ENCODE results near the gene HDAC4. TPM values are rescaled to one million over a fixed set of nuclear protein-coding genes. Genes with fewer than 3 reads are reported as not detected.

The HDAC4 gene
- total RNA-seq, 6 donors from 2014 or later: 16.1 to 108 (median 45.0) TPM

GRCh38 chr2:239297142-239298004 lies 103.4 kb downstream of the HDAC4 start:
- peak in 1 of 2 donors; percentile 17 for DNase-seq
- Histone ChIP-seq H3K9me3 (no peaks in the 10 kb centered on the region), H3K4me1 (peaks cover 13 to 40% (median 22%) of the 10 kb centered on the region in 4 donors), H3K4me3 (no peak overlapping the region), H3K27ac (peak overlapping the region in 1 of 4 donors; percentile 11), H3K36me3 (no peaks in the 10 kb centered on the region), H3K27me3 (no peaks in the 10 kb centered on the region)
- WGBS, 2 donors: 86 to 90% methylated on average over 7 to 22 of the region's 22 CpGs
- no peak for ATAC-seq (ENCODE audit: low FRiP score in 2 of 2)
- TF ChIP-seq EP300 (IDR thresholded peaks at IDR 0.05): no peak
- TF ChIP-seq, protein P1, sequence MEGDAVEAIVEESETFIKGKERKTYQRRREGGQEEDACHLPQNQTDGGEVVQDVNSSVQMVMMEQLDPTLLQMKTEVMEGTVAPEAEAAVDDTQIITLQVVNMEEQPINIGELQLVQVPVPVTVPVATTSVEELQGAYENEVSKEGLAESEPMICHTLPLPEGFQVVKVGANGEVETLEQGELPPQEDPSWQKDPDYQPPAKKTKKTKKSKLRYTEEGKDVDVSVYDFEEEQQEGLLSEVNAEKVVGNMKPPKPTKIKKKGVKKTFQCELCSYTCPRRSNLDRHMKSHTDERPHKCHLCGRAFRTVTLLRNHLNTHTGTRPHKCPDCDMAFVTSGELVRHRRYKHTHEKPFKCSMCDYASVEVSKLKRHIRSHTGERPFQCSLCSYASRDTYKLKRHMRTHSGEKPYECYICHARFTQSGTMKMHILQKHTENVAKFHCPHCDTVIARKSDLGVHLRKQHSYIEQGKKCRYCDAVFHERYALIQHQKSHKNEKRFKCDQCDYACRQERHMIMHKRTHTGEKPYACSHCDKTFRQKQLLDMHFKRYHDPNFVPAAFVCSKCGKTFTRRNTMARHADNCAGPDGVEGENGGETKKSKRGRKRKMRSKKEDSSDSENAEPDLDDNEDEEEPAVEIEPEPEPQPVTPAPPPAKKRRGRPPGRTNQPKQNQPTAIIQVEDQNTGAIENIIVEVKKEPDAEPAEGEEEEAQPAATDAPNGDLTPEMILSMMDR (IDR thresholded peaks at IDR 0.05): no peak
- no peak for TF ChIP-seq POLR2A (IDR thresholded peaks at IDR 0.05)
- TF ChIP-seq POLR2AphosphoS5 (IDR thresholded peaks at IDR 0.05): no peak

DNA sequence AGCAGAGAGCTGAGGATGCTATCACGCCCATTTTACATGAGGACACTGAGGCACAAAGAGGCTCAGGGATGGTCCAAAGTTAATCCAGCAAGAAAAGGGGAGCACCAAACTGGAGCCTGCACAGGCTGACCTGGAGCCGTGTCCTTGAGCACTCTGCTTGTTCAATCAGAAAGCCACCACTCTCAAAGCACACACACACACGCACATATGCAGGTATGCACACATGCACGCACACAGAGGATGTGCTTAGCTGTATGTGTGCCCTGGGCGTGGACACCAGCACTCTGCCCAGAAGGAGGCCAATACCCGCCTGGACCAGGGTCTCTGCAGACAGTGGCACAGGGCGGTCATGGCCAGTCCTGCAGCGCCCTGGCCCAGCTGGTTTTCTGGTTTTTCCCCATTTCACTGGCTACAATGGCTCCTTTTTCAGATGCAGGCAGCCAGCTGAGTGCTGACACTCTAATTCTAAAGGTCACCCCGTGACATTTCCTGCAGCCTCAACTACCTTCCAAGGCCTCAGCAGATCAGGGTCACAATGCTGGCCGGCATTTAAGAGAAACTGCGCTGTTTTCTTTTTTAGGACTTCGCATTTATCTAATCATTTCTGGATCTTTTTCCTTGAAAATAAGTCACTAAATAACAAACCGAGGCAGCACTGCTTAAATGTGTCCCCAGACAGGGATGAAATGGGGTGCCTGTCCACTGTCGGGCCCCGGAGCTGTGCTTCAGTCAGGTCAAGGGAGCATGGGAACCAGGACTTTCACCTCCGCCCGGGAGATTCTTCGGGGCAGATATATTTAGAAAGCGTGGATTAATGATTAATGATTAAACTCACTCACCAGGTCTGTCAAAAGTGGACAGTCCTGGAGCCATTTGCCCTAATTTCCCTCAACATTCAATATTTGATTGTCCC lies 104.5 kb downstream of the HDAC4 start:
- DNase-seq: peak in 1 of 2 donors; percentile 15
- Histone ChIP-seq H3K9me3 (no peaks in the 10 kb centered on the region), H3K36me3 (no peaks in the 10 kb centered on the region), H3K4me1 (peaks cover 15 to 47% (median 22%) of the 10 kb centered on the region in 4 donors), H3K27ac (no peak overlapping the region), H3K4me3 (no peak overlapping the region), H3K27me3 (no peaks in the 10 kb centered on the region)
- 82 to 89% methylated on average over 15 to 19 of the region's 19 CpGs for WGBS, 2 donors
- TF ChIP-seq EP300 (IDR thresholded peaks at IDR 0.05): no peak
- no peak for TF ChIP-seq POLR2AphosphoS5 (IDR thresholded peaks at IDR 0.05)
- no peak for TF ChIP-seq POLR2A (IDR thresholded peaks at IDR 0.05)
- TF ChIP-seq, protein P1 (IDR thresholded peaks at IDR 0.05): no peak
- no peak for ATAC-seq (ENCODE audit: low FRiP score in 2 of 2)

DNA sequence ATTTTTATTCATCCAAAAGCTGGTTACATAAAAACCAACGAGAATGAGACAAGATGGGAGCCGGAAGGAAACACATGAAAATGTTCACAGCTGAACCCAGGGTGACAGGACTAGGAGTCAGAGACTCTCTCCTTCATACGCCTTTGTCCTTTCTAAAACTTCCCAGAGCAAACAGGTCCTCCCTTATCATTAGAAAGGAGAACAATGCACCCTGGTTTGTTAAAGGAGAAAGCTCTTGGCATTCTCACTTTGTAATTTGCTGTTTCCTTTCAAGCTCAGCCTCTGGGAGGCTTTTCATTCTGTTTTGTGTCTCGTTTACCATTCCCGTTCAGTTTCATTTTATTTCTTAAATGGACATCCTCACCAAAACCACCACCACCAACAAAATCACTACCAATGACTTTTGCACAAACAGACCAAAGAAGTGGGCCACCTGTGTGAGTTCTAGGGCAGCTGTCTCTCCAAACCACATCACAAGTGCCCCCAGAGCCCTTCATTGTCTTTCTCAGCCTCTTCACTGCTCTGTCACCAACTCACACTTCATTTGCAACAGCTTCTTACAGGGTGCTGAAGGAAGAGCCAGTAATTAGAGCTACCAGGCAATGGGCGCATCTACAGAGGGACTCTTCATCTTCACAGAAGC lies 105.3 kb downstream of the HDAC4 start:
- TF ChIP-seq EP300 (IDR thresholded peaks at IDR 0.05) (no peak), POLR2AphosphoS5 (IDR thresholded peaks at IDR 0.05) (no peak), POLR2A (IDR thresholded peaks at IDR 0.05) (no peak)
- TF ChIP-seq, protein P1 (IDR thresholded peaks at IDR 0.05): no peak
- Histone ChIP-seq H3K4me1 (peaks cover 15 to 51% (median 22%) of the 10 kb centered on the region in 4 donors), H3K36me3 (no peaks in the 10 kb centered on the region), H3K9me3 (no peaks in the 10 kb centered on the region), H3K27me3 (no peaks in the 10 kb centered on the region), H3K27ac (peak overlapping the region in 1 of 4 donors; percentile 39), H3K4me3 (no peak overlapping the region)
- ATAC-seq (ENCODE audit: low FRiP score in 2 of 2): no peak
- 67 to 68% methylated on average over 6 of the region's 6 CpGs for WGBS, 2 donors
- peak in 1 of 2 donors; percentile 6 for DNase-seq

DNA sequence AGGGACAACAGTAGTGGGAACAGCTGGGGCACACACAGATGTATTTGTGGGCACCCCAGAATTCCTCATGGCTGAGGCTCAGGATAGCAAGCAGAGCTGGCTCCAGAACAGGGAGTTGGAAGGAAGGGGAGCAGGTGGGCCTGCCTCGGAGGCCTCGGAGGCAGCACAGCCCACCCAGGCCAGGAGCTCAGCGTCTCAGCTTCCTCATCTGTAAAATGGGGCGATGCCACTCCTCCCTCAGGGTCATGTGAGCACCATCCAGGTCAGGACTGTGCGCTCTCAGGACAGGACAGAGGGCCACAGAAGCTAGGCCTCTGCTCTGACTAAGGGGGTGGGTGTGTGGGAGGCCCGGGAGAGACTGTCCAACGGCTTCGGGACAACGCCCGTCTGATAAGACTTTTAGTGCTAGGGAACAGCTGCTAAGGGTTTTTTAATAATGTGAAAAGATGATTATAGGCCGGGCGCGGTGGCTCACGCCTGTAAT lies 106.2 kb downstream of the HDAC4 start:
- H3K9me3 ChIP-seq: no peaks in the 10 kb centered on the region
- peak in 1 of 2 donors; percentile 17 for DNase-seq
- H3K4me3 ChIP-seq: no peak overlapping the region
- WGBS, 2 donors: 95% methylated on average over 12 to 14 of the region's 14 CpGs
- H3K4me1 ChIP-seq: peaks cover 15 to 51% (median 22%) of the 10 kb centered on the region in 4 donors
- no peak overlapping the region for H3K27ac ChIP-seq
- no peaks in the 10 kb centered on the region for H3K27me3 ChIP-seq
- TF ChIP-seq, protein P1 (IDR thresholded peaks at IDR 0.05): no peak
- TF ChIP-seq EP300 (IDR thresholded peaks at IDR 0.05) (no peak), POLR2AphosphoS5 (IDR thresholded peaks at IDR 0.05) (no peak), POLR2A (IDR thresholded peaks at IDR 0.05) (no peak)
- ATAC-seq (ENCODE audit: low FRiP score in 2 of 2): peak in 1 of 2 donors; percentile 83
- H3K36me3 ChIP-seq: no peaks in the 10 kb centered on the region
